K562 (cell line): ENCODE measurements around the gene UCP1. TPM values are rescaled to one million over a fixed set of nuclear protein-coding genes. Genes with fewer than 3 reads are reported as not detected.

Experiments
- ATAC-seq: fragments of 200-7000 bp; cut with Tn5 transposase; 3 replicates; pipeline ENCODE4 v1.9.1; 2020; ENCODE audit warnings: moderate library complexity
- BruUV-seq: library from RNA; stranded (reverse); fragments of 400-500 nt; replicated peaks from 2 replicates; lab custom pipeline; 2021; lab: Mats Ljungman, UMichigan
- CTCF ChIA-PET: fragments of 300-600 bp; formaldehyde crosslinking; extraction: SDS; loops from one replicate; lab custom pipeline; 2021; ENCODE audit warnings: low intra/inter-chr PET ratio; lab: Yijun Ruan, JAX
- POLR2A ChIA-PET: fragments of 300-600, 350-650 bp; sonication (Branson Sonifier 250); formaldehyde crosslinking; extraction: SDS; loops from one replicate; lab custom pipeline; 2021; ENCODE audit warnings: antibody characterized with exemption, inconsistent platforms; lab: Yijun Ruan, JAX
- DNase-seq, 4 experiments: peaks; one replicate each; pipeline versions ENCODE4 v3.0.0 to v3.0.0-alpha.2; 2011 to 2018; ENCODE audit warnings: low spot score in 3 of 4, mixed read lengths in 3 of 4; ENCODE audit errors: extremely low read depth in 1 of 4
- FAIRE-seq: peaks from 2 replicates; lab custom pipeline; 2011; peaks lifted over from hg19 to GRCh38; lab: Jason Lieb, UNC
- H2AFZ ChIP-seq: 2 replicates; pipeline ENCODE4 v1.6.0; 2011; ENCODE audit warnings: low read depth, low read length, control low read depth, inconsistent platforms
- H3K27ac ChIP-seq: fragments of 200-600 bp; 3 replicates; pipeline ENCODE4 v1.8.0; 2011; ENCODE audit warnings: low read depth, mild to moderate bottlenecking, control low read depth, inconsistent platforms, low read length, moderate library complexity, mixed read lengths; ENCODE audit errors: extremely low read depth
- H3K27me3 ChIP-seq, 2 experiments: fragments of 300-600 bp in 1 of 2; 2 replicates in 1 of 2; 3 replicates in 1 of 2; pipeline versions ENCODE4 v1.6.0 to v1.8.0; 2011; ENCODE audit warnings: inconsistent platforms in 2 of 2, low read length in 2 of 2, mild to moderate bottlenecking in 1 of 2, mixed read lengths in 1 of 2, moderate library complexity in 1 of 2; ENCODE audit not compliant: control insufficient read depth in 2 of 2, insufficient read depth in 2 of 2
- H3K36me3 ChIP-seq: fragments of 300-600 bp; 3 replicates; pipeline ENCODE4 v1.8.0; 2011; ENCODE audit warnings: mild to moderate bottlenecking, low read length, inconsistent platforms; ENCODE audit not compliant: control insufficient read depth, insufficient read depth
- H3K4me1 ChIP-seq, 2 experiments: fragments of 200-600 bp in 1 of 2; replicated peaks in 1 of 2; 2 replicates in 1 of 2; 3 replicates in 1 of 2; pipeline versions ENCODE4 v1.5.1 to v1.8.0; 2011; ENCODE audit warnings: inconsistent platforms in 2 of 2, low read length in 2 of 2, mild to moderate bottlenecking in 1 of 2, mixed read lengths in 1 of 2, moderate library complexity in 1 of 2; ENCODE audit not compliant: control insufficient read depth in 2 of 2, insufficient read depth in 2 of 2
- H3K4me2 ChIP-seq: 2 replicates; pipeline ENCODE4 v1.6.1; 2011; ENCODE audit warnings: low read length, control low read depth, inconsistent platforms, mixed read lengths; ENCODE audit not compliant: insufficient read depth
- H3K4me3 ChIP-seq: fragments of 200-600 bp; sonication (generic), shearing (Covaris generic); 2 replicates; pipeline ENCODE4 v1.5.1; 2016; ENCODE audit warnings: control low read depth, inconsistent platforms
- H3K79me2 ChIP-seq: fragments of 200-600 bp; 3 replicates; pipeline ENCODE4 v1.8.0; 2011; ENCODE audit warnings: low read length, inconsistent platforms; ENCODE audit not compliant: control insufficient read depth, insufficient read depth
- H3K9ac ChIP-seq, 2 experiments: 2 replicates each; pipeline versions ENCODE4 v1.6.0 to v1.6.1; 2011; ENCODE audit warnings: low read depth in 2 of 2, low read length in 2 of 2, control low read depth in 1 of 2, inconsistent platforms in 1 of 2, mild to moderate bottlenecking in 1 of 2, mixed read lengths in 1 of 2; ENCODE audit not compliant: insufficient read depth in 1 of 2
- H3K9me1 ChIP-seq: one replicate; pipeline ENCODE4 v1.6.0; 2011; ENCODE audit warnings: inconsistent platforms, mild to moderate bottlenecking, low read length, moderate library complexity; ENCODE audit not compliant: control insufficient read depth, insufficient read depth
- H3K9me3 ChIP-seq: replicated peaks from 2 replicates; pipeline ENCODE4 v1.5.1; 2011; ENCODE audit warnings: low read depth, low read length, inconsistent platforms; ENCODE audit not compliant: control insufficient read depth, insufficient read depth
- H4K20me1 ChIP-seq: replicated peaks from 2 replicates; pipeline ENCODE4 v1.6.1; 2011; ENCODE audit warnings: low read length, inconsistent platforms, mixed read lengths; ENCODE audit not compliant: control insufficient read depth, insufficient read depth
- E2F6 ChIP-seq, 2 experiments: IDR thresholded peaks; 2 replicates each; pipeline ENCODE4 v1.6.1; 2011; ENCODE audit warnings: borderline replicate concordance in 1 of 2, control low read depth in 1 of 2, low read depth in 1 of 2, low read length in 1 of 2, mild to moderate bottlenecking in 1 of 2, mixed read lengths in 1 of 2, moderate library complexity in 1 of 2; ENCODE audit not compliant: insufficient read depth in 1 of 2, insufficient read length in 1 of 2, poor library complexity in 1 of 2, severe bottlenecking in 1 of 2; ENCODE audit errors: extremely low read depth in 1 of 2
- ERF ChIP-seq: fragments of 450-650 bp; formaldehyde crosslinking; IDR thresholded peaks from 2 replicates; pipeline ENCODE4 v1.4.0; 2020; ENCODE audit warnings: mild to moderate bottlenecking, mixed read lengths
- ETV5 ChIP-seq: sonication (generic); formaldehyde crosslinking; IDR thresholded peaks from 2 replicates; pipeline ENCODE4 v1.4.0; 2020; ENCODE audit warnings: low read depth, mild to moderate bottlenecking, missing genetic modification reagents
- GMEB1 ChIP-seq: fragments of 250-450 bp; sonication (Bioruptor Pico); IDR thresholded peaks from 2 replicates; pipeline ENCODE4 v1.4.0; 2020; ENCODE audit warnings: mild to moderate bottlenecking
- RAD21 ChIP-seq, 2 experiments: fragments of 250-450 bp in 1 of 2; fragments of 450-650 bp in 1 of 2; sonication (Bioruptor Pico) in 1 of 2; formaldehyde crosslinking in 1 of 2; IDR thresholded peaks in 1 of 2; conservative IDR thresholded peaks in 1 of 2; 2 replicates each; pipeline versions ENCODE4 v1.4.0 to v1.8.0; 2020 to 2022; ENCODE audit warnings: mild to moderate bottlenecking in 2 of 2, moderate library complexity in 1 of 2
- SMC3 ChIP-seq: conservative IDR thresholded peaks from 2 replicates; pipeline ENCODE4 v1.6.1; 2011; ENCODE audit warnings: low read depth, low read length, improper control_type of control experiment; ENCODE audit not compliant: insufficient read depth
- VEZF1 ChIP-seq: fragments of 200-800 bp; sonication (Bioruptor generic); IDR thresholded peaks from 2 replicates; pipeline ENCODE4 v1.6.1; 2017; ENCODE audit warnings: missing genetic modification characterization, missing compliant biosample characterization
- WGBS: fragments of 100-300 bp; shearing (Covaris generic); methylation state at CpG from one replicate; pipeline ENCODE4 v1.1.6; 2016; ENCODE audit warnings: low coverage, mixed read lengths; ENCODE audit not compliant: insufficient coverage; ENCODE audit errors: missing lambda C conversion rate; 5-methylcytosine and 5-hydroxymethylcytosine counted together
- in situ Hi-C: fragments of 300-500 bp; cut with MboI; formaldehyde crosslinking; loops from 4 replicates; pipeline ENCODE4 v1.15.0; 2018; ENCODE audit warnings: inconsistent platforms, mixed read lengths
- intact Hi-C: fragments of 100-400 bp; cut with micrococcal nuclease; formaldehyde crosslinking; loops from 2 replicates; pipeline ENCODE4 v1.14.2; 2022
- polyA plus RNA-seq, 8 experiments: library from polyadenylated mRNA; depleted of rRNA in 4 of 8; stranded (reverse) in 5 of 8; unstranded in 3 of 8; fragments of >200 nt; fragmentation: Nextera tagmentation in 2 of 8; fragmentation: Illumina TruSeq in 1 of 8; extraction: Ambion mirVana in 2 of 8; extraction: Trizol in 1 of 8; gene quantifications; 2 replicates each; pipeline versions ENCODE4 v1.2.1 to v1.2.3, GENCODE V29; 2011 to 2014; ENCODE audit warnings: inconsistent platforms in 1 of 8, missing spikeins in 1 of 8
- total RNA-seq, 7 experiments: library from RNA; depleted of rRNA in 6 of 7; stranded (reverse); fragments of >200 nt in 6 of 7; fragmentation: Illumina TruSeq in 2 of 7; extraction: Trizol in 2 of 7; gene quantifications; 2 replicates each; pipeline versions ENCODE4 v1.2.1 to v1.2.3, GENCODE V29; 2011 to 2021; ENCODE audit warnings: low replicate concordance in 1 of 7

Gene UCP1
- total and polyA plus RNA-seq, 9 of the 15 experiments (the other 6 are each of a cell fraction or from before 2014, with no cell fraction given) = not detected

GRCh38 chr4:140611854-140612253 is 43.1 kb upstream of the UCP1 start (continued):
- no peak for TF ChIP-seq VEZF1 (CRISPR knock-in tag)
- TF ChIP-seq ERF (CRISPR knock-in tag) = no peak

GRCh38 chr4:140609548-140610425 is 41.0 kb upstream of the UCP1 start:
- Histone ChIP-seq H3K9me3 (no peaks in the 10 kb centered on the region), H3K4me1 (no peaks in the 10 kb centered on the region), H3K9ac (no peak overlapping the region), H3K27me3 (peaks cover 3 to 4% of the 10 kb centered on the region in 2 experiments; a peak in 3 of 5 replicates), H3K4me2 (no peak overlapping the region), H3K79me2 (no peaks in the 10 kb centered on the region), H2AFZ (no peak overlapping the region), H3K27ac (no peak overlapping the region), H3K36me3 (no peaks in the 10 kb centered on the region), H3K9me1 (no peaks in the 10 kb centered on the region), H3K4me3 (no peak overlapping the region), H4K20me1 (no peaks in the 10 kb centered on the region)
- CTCF ChIA-PET = interaction anchor here (1.5 to 3.9 kb wide), 2 partner anchors 215 to 250 kb away, joined by 8 to 51 read pairs; no protein-coding TSS in a partner anchor
- WGBS = 0% methylated on average over 6 of the region's 6 CpGs
- FAIRE-seq = peak; percentile 85
- no TSS peak for BruUV-seq
- intact Hi-C loops = loop anchor here (1.0 to 5.0 kb wide), 3 partner anchors 87 to 249 kb away; partner anchors contain the start of gene ELMOD2
- in situ Hi-C loops = loop anchor here (5.0 kb wide), 1 partner anchor 247 kb away; no protein-coding TSS in a partner anchor
- DNase-seq = peak; percentile 22 to 54 (median 38)
- POLR2A ChIA-PET = no interaction called here
- ATAC-seq = peak; percentile 86
- TF ChIP-seq RAD21 (CRISPR knock-in tag; conservative IDR thresholded peaks at IDR 0.05 in 1 of 2, IDR thresholded peaks at IDR 0.05 in 1 of 2) (peak; percentile 67 to 78), GMEB1 (CRISPR knock-in tag) (no peak), ETV5 (no peak), E2F6 (IDR thresholded peaks at IDR 0.05; ENCODE audit: borderline replicate concordance in 1 of 2, extremely low read depth in 1 of 2, insufficient read depth in 1 of 2, insufficient read length in 1 of 2, low read depth in 1 of 2, low read length in 1 of 2, poor library complexity in 1 of 2, severe bottlenecking in 1 of 2) (no peak), SMC3 (peak; percentile 59; the same call in 1 of the 2 replicates)
